Activated T-helper 1 cell treated with anti-CD3 and anti-CD28 coated beads, Interleukin-12 subunit alpha, Interleukin-12 subunit beta, Interleukin-2, Interleukin-4 antibody, amounts not matched to agents 30 ng/mL and 10 ng/mL and 1 ng/mL, durations not matched to agents 14 hours and 24 hours and 36 hours (primary cell): ENCODE data around the gene RNF215. TPM values are rescaled to one million over a fixed set of nuclear protein-coding genes. Genes with fewer than 3 reads are reported as not detected.

ENCODE experiments used
- DNase-seq: peaks from one replicate; pipeline ENCODE4 v3.0.0; 2021; ENCODE audit warnings: low spot score
- H3K27ac Mint-ChIP-seq: one replicate; pipeline ENCODE4 v1.8.0; 2021; ENCODE audit warnings: mild to moderate bottlenecking, mixed read lengths
- H3K27me3 Mint-ChIP-seq: one replicate; pipeline ENCODE4 v1.8.0; 2022; ENCODE audit warnings: mild to moderate bottlenecking, moderate library complexity, mixed read lengths; ENCODE audit not compliant: insufficient read depth
- H3K36me3 Mint-ChIP-seq: one replicate; pipeline ENCODE4 v1.8.0; 2021; ENCODE audit warnings: low read depth, mixed read lengths
- H3K4me1 Mint-ChIP-seq: one replicate; pipeline ENCODE4 v1.8.0; 2021; ENCODE audit warnings: low read depth, mixed read lengths
- H3K4me3 Mint-ChIP-seq: one replicate; pipeline ENCODE4 v1.8.0; 2021; ENCODE audit warnings: mild to moderate bottlenecking, moderate library complexity, mixed read lengths
- H3K9me3 Mint-ChIP-seq: one replicate; pipeline ENCODE4 v1.8.0; 2021; ENCODE audit warnings: mixed read lengths
- intact Hi-C: fragments of 100-400 bp; cut with micrococcal nuclease; formaldehyde crosslinking; loops from one replicate; pipeline ENCODE4 v1.15.1; 2024
- total RNA-seq: library from RNA; stranded (reverse); gene quantifications from 2 replicates; pipeline ENCODE4 v1.2.3, GENCODE V29; 2022

RNF215 gene
- total RNA-seq, 1 donor from 2014 or later: 10.3 TPM

DNA sequence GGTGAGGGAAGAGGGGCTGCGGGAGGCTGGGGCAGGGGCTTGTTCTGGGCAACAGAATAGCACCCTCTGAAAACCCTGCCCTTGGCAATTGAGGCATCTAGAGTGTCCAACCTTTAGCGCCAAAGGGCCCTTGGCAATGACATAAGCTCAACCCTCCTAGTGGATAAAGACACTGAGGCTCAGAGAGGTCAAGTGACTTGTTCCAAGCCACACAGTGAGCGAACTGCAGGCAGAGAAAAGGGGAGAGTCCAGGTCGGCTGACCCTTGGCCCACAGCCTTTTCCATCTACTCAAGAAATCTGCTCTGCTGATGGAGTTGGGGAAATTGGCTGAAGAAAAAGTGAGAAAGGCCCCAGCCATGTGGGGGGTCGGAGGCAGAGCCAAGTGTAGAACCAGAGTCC is 12.5 kb upstream of the RNF215 start:
- H3K4me3 Mint-ChIP-seq: no peak overlapping the region
- no peaks in the 10 kb centered on the region for H3K27me3 Mint-ChIP-seq
- no peak for DNase-seq
- peaks cover 15% of the 10 kb centered on the region for H3K36me3 Mint-ChIP-seq
- intact Hi-C loops: no loop called here
- H3K9me3 Mint-ChIP-seq: no peaks in the 10 kb centered on the region
- no peak overlapping the region for H3K27ac Mint-ChIP-seq
- H3K4me1 Mint-ChIP-seq: peaks cover 38% of the 10 kb centered on the region

DNA sequence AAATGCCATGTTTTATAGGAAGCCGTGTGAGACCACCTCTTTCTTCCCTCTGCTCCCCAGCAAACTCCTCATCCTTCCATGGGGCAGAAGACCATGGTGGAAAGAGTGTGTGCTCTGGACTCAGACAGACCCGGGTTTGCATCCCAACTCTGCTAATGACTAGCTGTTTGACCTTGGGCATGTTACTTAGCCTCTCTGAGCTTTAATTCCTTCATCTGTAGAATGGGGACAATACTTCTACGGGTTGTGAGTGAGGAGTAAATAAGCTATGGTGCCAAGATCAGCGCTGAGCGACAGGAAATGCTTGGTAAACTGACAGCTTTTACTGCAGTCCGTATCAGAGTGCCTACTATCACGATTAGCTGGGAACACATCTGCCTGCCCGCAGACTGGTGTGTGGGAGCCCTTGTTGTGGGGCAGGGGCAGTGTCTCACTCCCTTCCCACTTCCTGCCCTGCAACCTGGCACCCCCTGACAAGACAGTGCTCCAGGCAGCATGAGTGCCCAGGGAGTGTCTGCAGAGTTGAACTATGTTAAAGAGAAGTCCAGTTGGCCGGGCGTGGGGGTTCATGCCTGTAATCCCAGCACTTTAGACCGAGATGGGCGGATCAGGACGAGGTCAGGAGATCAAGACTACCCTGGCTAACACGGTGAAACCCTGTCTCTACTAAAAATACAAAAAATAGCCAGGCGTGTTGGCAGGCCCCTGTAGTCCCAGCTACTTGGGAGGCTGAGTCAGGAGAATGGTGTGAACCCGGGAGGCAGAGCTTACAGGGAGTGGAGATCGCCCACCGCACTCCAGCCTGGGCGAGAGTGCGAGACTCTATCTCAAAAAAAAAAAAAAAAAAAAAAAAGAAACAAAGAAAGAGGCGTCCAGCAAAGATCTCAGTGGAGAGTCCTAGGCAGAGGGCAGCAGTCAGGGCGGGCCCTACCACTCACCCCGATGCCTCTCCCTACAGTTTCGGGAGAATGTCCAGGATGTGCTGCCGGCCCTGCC is 11.8 kb upstream of the RNF215 start:
- no peak overlapping the region for H3K27ac Mint-ChIP-seq
- H3K27me3 Mint-ChIP-seq: no peaks in the 10 kb centered on the region
- intact Hi-C loops: no loop called here
- peak overlapping the region; percentile 86 for H3K4me3 Mint-ChIP-seq
- DNase-seq: no peak
- no peaks in the 10 kb centered on the region for H3K9me3 Mint-ChIP-seq
- H3K4me1 Mint-ChIP-seq: peaks cover 38% of the 10 kb centered on the region
- peaks cover 15% of the 10 kb centered on the region for H3K36me3 Mint-ChIP-seq

DNA sequence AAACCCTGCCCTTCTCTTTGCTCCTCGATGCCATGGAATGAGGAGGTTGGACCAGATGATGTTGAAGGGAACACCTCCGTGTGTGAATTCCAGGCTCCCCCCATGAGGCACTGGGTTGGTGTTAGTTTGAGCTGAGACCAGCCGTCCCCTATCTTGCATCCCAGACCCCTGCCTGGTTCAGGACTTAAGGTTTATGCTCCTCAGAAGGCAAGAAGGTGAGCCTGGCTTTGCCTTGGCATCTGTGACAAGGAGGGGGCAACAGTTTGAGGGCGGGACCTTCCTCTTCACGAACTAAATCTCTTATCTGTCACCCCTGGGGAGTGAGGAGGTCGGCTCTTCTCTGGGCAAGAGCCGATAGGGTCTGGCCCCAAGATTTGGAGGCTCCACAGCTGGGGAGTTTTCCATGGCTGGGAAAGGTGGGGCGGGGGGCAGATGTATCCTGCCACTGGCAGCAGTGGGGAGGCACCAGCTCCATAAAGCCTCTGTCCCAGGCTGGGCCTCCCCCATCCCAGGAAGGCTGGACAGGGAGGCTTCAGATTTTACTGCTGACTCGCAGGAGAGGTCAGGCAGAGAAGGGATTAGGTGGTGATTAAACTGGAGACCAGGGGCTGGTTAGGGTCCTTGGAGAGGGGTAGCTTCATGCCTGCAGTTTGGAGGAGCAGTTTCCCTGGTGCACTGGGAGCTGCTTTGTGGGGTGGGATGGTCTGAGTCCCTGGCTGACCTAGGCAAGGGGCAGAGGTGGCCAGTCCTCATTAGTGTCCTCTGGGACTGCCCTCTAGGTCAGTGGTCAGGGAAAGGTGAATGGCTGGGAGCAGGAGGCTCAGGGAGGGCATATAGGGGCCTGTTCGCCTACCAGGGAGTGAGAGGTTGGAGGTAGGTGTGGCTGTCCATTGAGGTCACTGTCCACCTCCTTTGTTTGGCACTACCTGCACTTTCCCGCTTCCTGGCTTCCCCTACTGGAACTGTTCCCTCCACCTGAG is 10.7 kb upstream of the RNF215 start:
- Mint-ChIP-seq H3K4me3 (peak overlapping the region; percentile 86), H3K36me3 (peaks cover 13% of the 10 kb centered on the region)

DNA sequence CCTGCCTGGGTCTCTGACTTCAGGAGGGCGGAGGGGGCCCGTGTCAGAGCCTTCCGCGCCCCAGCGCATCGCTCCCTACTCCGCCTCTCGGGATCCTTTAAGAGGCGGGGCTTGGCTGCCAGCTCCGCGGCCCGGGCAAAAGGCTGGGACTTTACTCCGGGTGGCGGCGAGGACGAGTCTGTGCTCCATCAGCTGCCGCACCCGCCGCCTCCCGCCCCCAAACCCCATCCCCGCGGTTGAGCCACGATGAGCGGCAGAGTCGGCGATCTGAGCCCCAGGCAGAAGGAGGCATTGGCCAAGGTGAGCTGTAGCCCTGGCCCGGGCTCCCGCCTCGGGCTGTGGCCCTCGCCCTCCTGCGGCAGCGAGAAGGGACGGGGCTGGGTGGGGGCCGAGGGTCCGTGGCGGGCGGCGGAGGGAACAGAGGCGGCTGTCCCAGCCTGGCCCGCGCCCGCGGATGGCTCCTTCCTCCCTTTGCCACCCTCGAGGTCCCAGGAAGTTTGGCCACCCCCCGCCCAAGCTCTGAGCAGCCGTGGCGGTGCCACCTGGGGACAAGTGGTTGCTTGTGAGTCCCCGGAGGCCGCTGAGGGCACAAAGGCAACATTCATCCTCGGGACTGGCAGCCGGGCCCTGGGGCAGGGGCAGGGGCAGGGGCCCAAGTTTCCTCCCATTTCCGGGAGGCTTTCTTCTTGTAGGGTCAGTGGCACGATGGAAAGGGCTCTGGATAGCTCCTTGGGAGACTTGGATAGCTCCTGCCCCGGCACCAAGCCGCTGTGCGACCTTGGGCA is 9.9 kb upstream of the RNF215 start, which contains the start of gene SEC14L2:
TSS of gene SEC14L2 (plus strand) at position 148 of the 785 bp plus-strand sequence. CDS start at position 247, 99 bp downstream.
- peaks cover 51% of the 10 kb centered on the region for H3K4me1 Mint-ChIP-seq
- peak; percentile 58 for DNase-seq
- H3K36me3 Mint-ChIP-seq: peaks cover 11% of the 10 kb centered on the region
- H3K9me3 Mint-ChIP-seq: no peaks in the 10 kb centered on the region
- intact Hi-C loops: loop anchor here (1.0 kb wide), 1 partner anchor 29 kb away; no protein-coding TSS in a partner anchor
- H3K27me3 Mint-ChIP-seq: no peaks in the 10 kb centered on the region
- H3K27ac Mint-ChIP-seq: peak within 1 kb of the TSS; percentile 75
- peak within 1 kb of the TSS; percentile 92 for H3K4me3 Mint-ChIP-seq

More for the DNA sequence above, 10.7 kb upstream of the RNF215 start:
- H3K27me3 Mint-ChIP-seq: no peaks in the 10 kb centered on the region
- H3K4me1 Mint-ChIP-seq: peaks cover 46% of the 10 kb centered on the region
- DNase-seq: no peak
- no peaks in the 10 kb centered on the region for H3K9me3 Mint-ChIP-seq
- intact Hi-C loops: loop anchor here (1.0 kb wide), 1 partner anchor 28 kb away; no protein-coding TSS in a partner anchor
- peak overlapping the region; percentile 58 for H3K27ac Mint-ChIP-seq

DNA sequence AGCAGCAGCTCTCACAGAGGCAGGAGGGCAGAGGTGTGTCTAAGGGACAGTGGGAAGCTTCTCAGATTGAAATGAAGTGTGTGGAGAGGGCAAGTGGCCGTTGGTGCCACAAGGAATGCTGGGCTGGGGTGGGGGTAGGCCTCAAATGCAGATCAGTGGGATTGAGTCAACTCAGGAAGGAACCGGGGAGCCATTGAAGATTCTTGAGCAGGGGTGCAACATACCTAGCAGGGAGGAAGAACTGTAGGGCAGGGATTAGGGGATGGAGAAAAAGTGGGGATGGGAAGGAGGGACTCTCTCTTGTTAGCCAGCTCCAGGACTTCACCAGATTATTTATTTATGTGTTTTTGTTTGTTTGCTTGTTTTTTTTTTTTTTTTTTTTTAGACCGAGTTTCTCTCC is 6.7 kb upstream of the RNF215 start:
- intact Hi-C loops: loop anchor here (5.0 kb wide), 1 partner anchor 208 kb away; no protein-coding TSS in a partner anchor
- H3K4me1 Mint-ChIP-seq: peaks cover 58% of the 10 kb centered on the region

DNA sequence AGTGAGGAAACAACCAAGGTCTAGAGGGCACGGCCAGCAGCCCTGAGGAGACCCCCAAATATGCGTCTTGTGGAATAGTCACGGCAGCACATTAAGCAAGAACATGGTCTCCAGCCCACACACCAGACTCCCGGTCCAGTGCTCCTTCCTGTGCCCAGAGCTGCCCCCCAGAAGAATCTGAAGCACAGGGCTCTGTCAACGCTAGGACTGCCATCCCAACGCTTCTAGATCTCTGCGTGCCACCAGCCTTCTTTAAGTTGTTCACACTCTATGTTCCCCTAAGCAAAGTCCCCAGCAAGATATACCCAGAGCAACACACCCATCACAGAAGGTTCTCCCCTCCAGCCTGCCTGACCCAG is 6.1 kb upstream of the RNF215 start:
- Mint-ChIP-seq H3K27me3 (no peaks in the 10 kb centered on the region), H3K4me1 (peaks cover 52% of the 10 kb centered on the region), H3K4me3 (no peak overlapping the region), H3K36me3 (peaks cover 3% of the 10 kb centered on the region), H3K27ac (no peak overlapping the region), H3K9me3 (no peaks in the 10 kb centered on the region)
- no peak for DNase-seq
- intact Hi-C loops: loop anchor here (5.0 kb wide), 1 partner anchor 209 kb away; no protein-coding TSS in a partner anchor

More for the DNA sequence above, 6.7 kb upstream of the RNF215 start:
- H3K9me3 Mint-ChIP-seq: no peaks in the 10 kb centered on the region
- H3K4me3 Mint-ChIP-seq: peak overlapping the region; percentile 21
- no peaks in the 10 kb centered on the region for H3K27me3 Mint-ChIP-seq
- DNase-seq: no peak
- H3K36me3 Mint-ChIP-seq: peaks cover 5% of the 10 kb centered on the region
- no peak overlapping the region for H3K27ac Mint-ChIP-seq

DNA sequence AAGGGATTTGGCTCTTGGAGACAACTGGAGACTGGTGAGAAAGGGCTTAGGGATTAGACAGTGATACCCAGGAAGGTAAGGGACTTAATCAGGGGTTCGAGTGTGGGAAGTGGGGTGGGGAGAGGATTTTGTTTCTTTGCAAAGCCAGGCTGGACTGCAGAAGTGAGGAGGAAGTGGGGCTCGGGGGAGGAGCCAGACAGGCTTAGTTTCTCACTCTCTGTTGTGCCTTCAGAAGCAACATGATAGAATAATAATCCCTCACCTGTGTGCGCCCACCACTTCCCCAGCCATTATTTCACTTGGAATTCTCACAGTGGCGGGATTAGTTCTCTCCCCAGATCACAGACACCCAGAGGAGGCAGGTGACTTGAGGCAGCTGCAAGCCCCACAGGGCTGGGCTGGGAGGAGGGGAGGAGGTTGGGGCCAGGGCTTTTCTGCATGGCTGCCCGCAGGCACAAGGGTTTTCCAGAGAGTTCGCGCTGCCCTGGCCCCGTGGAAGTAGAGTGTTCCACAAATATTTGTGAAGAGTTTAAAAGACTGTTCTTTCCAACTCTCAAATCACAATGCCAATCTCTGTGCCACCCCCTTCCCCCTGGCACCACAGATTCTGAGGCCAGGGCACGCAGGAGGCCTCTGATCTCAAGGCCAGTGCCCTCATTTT is 5.6 kb upstream of the RNF215 start:
- peaks cover under 1% of the 10 kb centered on the region for H3K36me3 Mint-ChIP-seq
- no peaks in the 10 kb centered on the region for H3K27me3 Mint-ChIP-seq
- no peak overlapping the region for H3K4me3 Mint-ChIP-seq
- no peak for DNase-seq
- intact Hi-C loops: loop anchor here (5.0 kb wide), 1 partner anchor 210 kb away; no protein-coding TSS in a partner anchor
- no peaks in the 10 kb centered on the region for H3K9me3 Mint-ChIP-seq
- H3K4me1 Mint-ChIP-seq: peaks cover 47% of the 10 kb centered on the region
- H3K27ac Mint-ChIP-seq: peak overlapping the region; percentile 40

DNA sequence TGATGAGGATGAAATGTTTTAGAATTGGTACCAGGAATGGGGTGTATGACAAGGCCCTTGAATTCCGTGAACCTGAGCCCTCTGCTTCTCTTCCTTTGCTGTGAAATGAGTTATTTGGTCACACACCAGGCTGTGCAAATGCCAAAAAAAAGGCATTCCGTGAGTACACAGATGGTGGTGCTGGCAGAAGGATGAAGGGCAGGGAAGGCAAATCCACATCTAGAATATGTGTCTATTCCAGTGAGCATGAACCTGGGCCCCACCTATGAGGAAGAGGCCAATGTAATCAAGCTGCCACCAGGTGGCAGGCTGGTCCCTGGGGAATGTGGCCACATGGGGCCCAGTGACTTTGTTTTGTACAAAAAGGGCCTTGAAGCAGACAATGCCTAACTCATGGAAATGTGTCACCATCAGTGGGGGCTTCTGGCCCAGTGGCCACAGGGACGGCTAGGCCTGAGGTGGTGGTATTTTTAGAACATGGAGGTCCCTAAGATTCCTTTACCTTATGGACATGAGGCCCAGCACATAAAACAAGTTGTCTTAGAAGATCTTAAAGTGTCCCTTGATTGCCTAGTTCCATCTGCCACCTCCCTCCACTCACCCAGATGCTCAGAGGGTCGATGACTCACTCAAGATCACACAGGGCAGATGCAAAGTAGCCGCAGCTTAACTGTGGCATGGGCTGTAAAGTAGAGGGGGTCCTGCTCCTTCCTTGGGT is 3.9 kb upstream of the RNF215 start:
- H3K4me1 Mint-ChIP-seq: peaks cover 46% of the 10 kb centered on the region
- DNase-seq: peak; percentile 73
- no peak overlapping the region for H3K4me3 Mint-ChIP-seq
- peak overlapping the region; percentile 88 for H3K27ac Mint-ChIP-seq
- H3K9me3 Mint-ChIP-seq: no peaks in the 10 kb centered on the region
- intact Hi-C loops: loop anchor here (1.0 to 5.0 kb wide), 5 partner anchors 35 to 211 kb away; partner anchors contain the start of genes CASTOR1 and OSM
- peaks cover 2% of the 10 kb centered on the region for H3K36me3 Mint-ChIP-seq
- H3K27me3 Mint-ChIP-seq: no peaks in the 10 kb centered on the region

DNA sequence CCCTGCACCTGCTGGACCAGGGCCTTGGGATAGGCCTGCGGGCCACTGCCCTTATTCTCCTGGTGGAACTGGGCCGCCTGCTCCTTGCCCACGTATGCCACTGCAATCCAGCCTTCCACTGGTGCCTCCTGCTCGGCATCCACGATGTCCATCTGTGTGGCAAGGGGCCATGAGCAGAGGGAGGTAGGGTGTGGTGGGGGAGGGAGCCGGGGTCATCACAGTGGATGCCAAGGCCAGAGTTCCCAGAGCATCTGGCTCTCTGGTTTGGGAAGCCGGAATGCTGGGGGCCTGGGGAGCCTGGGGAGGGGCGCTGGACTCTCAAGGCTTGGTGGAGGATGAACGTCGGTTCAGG is 627 bp downstream of the RNF215 start:
- H3K27ac Mint-ChIP-seq: no peak overlapping the region

DNA sequence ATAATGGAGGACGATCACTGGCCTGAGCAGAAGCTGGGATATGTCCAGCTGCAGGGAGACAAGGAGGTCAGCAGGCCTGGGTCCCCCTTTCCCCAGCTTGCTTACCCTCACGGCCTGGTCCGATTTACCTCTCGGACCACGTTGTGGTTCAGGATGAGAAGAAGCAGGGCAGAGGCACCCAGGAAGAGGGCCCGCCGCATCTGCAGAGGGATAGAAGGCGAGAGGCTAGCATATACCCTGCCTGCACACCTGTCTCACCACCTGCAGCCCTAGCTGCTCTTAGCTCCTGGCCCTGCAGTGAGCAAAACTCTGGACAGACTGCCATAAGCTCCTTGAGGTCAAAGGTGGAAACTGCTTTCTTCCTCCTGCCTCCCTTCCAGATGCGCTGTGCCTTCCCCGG is 1.3 kb downstream of the RNF215 start:
- peaks cover 2% of the 10 kb centered on the region for H3K36me3 Mint-ChIP-seq
- peaks cover 14% of the 10 kb centered on the region for H3K4me1 Mint-ChIP-seq
- intact Hi-C loops: loop anchor here (2.0 to 5.0 kb wide), 2 partner anchors 79 to 277 kb away; no protein-coding TSS in a partner anchor
- no peaks in the 10 kb centered on the region for H3K27me3 Mint-ChIP-seq
- no peaks in the 10 kb centered on the region for H3K9me3 Mint-ChIP-seq
- peak overlapping the region; percentile 84 for H3K4me3 Mint-ChIP-seq
- no peak overlapping the region for H3K27ac Mint-ChIP-seq
- no peak for DNase-seq

More for the DNA sequence above, 627 bp downstream of the RNF215 start:
- Mint-ChIP-seq H3K4me1 (peaks cover 20% of the 10 kb centered on the region), H3K4me3 (peak overlapping the region; percentile 84), H3K9me3 (no peaks in the 10 kb centered on the region), H3K36me3 (peaks cover 2% of the 10 kb centered on the region), H3K27me3 (no peaks in the 10 kb centered on the region)
- DNase-seq: no peak
- intact Hi-C loops: loop anchor here (2.0 to 5.0 kb wide), 2 partner anchors 79 to 278 kb away; no protein-coding TSS in a partner anchor

DNA sequence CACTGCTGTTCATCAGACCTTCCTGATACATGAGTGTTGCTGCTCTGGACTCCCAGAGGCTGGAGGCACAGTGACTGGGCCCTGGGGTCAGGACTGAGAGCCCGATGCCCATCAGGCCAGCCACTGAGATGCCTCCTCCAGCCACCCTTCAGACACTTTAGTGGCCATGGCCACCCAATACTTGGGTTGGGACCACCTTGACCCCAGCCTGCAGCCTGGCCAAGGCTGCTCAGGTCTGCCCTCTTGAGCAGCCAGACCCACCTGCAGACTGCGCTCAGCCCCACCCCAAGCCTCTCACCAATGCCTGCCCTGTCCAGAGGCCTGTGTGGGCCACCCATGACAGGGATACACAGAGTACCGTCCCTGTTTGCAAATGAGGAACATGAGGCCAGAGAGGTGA is 4.2 kb downstream of the RNF215 start:
- Mint-ChIP-seq H3K27ac (no peak overlapping the region), H3K36me3 (peaks cover 2% of the 10 kb centered on the region), H3K4me3 (no peak overlapping the region), H3K9me3 (no peaks in the 10 kb centered on the region), H3K27me3 (peaks cover 1% of the 10 kb centered on the region), H3K4me1 (peaks cover 10% of the 10 kb centered on the region)
- intact Hi-C loops: no loop called here
- DNase-seq: no peak
